OCI-LY1 (cell line): ENCODE data around the gene HPCAL1.

Experiments
- CTCF ChIP-seq: fragments of 200-600 bp; sonication (generic), shearing (Covaris generic); IDR thresholded peaks from 2 replicates; pipeline ENCODE4 v1.5.1; 2017; ENCODE audit warnings: mild to moderate bottlenecking, antibody characterized with exemption, low read length, moderate library complexity, mixed read lengths
- EZH2 ChIP-seq: fragments of 200-600 bp; sonication (generic), shearing (Covaris generic); IDR thresholded peaks from 2 replicates; pipeline ENCODE4 v1.8.0; 2017; ENCODE audit warnings: borderline replicate concordance, mixed run types, mild to moderate bottlenecking, antibody characterized with exemption, low read length, moderate library complexity, mixed read lengths

GRCh38 chr2:10303181-10303693, 533 bp downstream of the HPCAL1 start:
- no peak for TF ChIP-seq EZH2
- TF ChIP-seq CTCF, result no peak
